ENCODE data around the gene CEACAM18.
"Not testable (repeated sequence)": the region's sequence is repeated elsewhere in the genome, so short reads cannot be mapped to it uniquely, and the experiment has no call there.

The CEACAM18 gene

GRCh38 chr19:51490676-51491075 lies 12.3 kb downstream of the CEACAM18 start:
- DNase-seq (ENCODE audit: low spot score) = no peak
- H3K27ac ChIP-seq (ENCODE audit: poor library complexity, severe bottlenecking) = no peak overlapping the region
- H3K9me3 ChIP-seq (ENCODE audit: severe bottlenecking) = no peaks in the 10 kb centered on the region
- no peak for ATAC-seq (ENCODE audit: low read depth)
- H3K4me1 ChIP-seq (ENCODE audit: insufficient read depth, poor library complexity, severe bottlenecking) = no peaks in the 10 kb centered on the region
- no peak for TF ChIP-seq CTCF (IDR thresholded peaks at IDR 0.05; ENCODE audit: poor library complexity, severe bottlenecking)
- no peak overlapping the region for H3K4me3 ChIP-seq (ENCODE audit: severe bottlenecking)
- H3K36me3 ChIP-seq (ENCODE audit: low read depth) = no peaks in the 10 kb centered on the region
- H3K27me3 ChIP-seq (ENCODE audit: insufficient read depth, poor library complexity, severe bottlenecking) = no peaks in the 10 kb centered on the region

GRCh38 chr19:51491586-51491985 lies 13.2 kb downstream of the CEACAM18 start:
- ATAC-seq (ENCODE audit: low read depth) (no peak), DNase-seq (ENCODE audit: low spot score) (no peak)
- Histone ChIP-seq H3K4me3 (ENCODE audit: severe bottlenecking) (no peak overlapping the region), H3K4me1 (ENCODE audit: insufficient read depth, poor library complexity, severe bottlenecking) (no peaks in the 10 kb centered on the region), H3K27me3 (ENCODE audit: insufficient read depth, poor library complexity, severe bottlenecking) (no peaks in the 10 kb centered on the region), H3K27ac (ENCODE audit: poor library complexity, severe bottlenecking) (no peak overlapping the region), H3K36me3 (ENCODE audit: low read depth) (no peaks in the 10 kb centered on the region), H3K9me3 (ENCODE audit: severe bottlenecking) (no peaks in the 10 kb centered on the region)
- TF ChIP-seq CTCF (IDR thresholded peaks at IDR 0.05; ENCODE audit: poor library complexity, severe bottlenecking) = no peak

DNA sequence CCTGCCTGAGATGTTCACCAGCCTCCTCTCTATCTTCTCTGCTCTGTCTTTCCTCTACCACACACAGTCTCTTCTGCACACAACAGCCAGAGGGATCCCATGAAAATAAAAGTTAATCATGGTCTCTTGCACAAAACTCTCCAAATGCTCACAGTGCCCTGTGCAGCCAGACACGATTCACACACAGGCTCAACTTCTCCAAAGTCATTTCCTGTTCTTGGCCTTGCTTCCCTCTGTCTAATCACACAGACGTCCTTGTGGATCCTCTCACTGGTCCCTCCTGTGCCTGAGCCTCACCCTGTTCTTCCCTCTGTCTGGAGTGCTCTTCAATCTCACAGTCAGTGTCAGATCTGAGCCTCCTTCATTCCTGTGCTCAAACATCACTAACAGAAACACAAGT lies 15.4 kb downstream of the CEACAM18 start:
- Histone ChIP-seq H3K4me1 (ENCODE audit: insufficient read depth, poor library complexity, severe bottlenecking) (no peaks in the 10 kb centered on the region), H3K27me3 (ENCODE audit: insufficient read depth, poor library complexity, severe bottlenecking) (no peaks in the 10 kb centered on the region), H3K9me3 (ENCODE audit: severe bottlenecking) (no peaks in the 10 kb centered on the region), H3K4me3 (ENCODE audit: severe bottlenecking) (no peak overlapping the region), H3K27ac (ENCODE audit: poor library complexity, severe bottlenecking) (no peak overlapping the region), H3K36me3 (ENCODE audit: low read depth) (no peaks in the 10 kb centered on the region)
- ATAC-seq (ENCODE audit: low read depth) = no peak
- no peak for DNase-seq (ENCODE audit: low spot score)
- TF ChIP-seq CTCF (IDR thresholded peaks at IDR 0.05; ENCODE audit: poor library complexity, severe bottlenecking) = no peak

DNA sequence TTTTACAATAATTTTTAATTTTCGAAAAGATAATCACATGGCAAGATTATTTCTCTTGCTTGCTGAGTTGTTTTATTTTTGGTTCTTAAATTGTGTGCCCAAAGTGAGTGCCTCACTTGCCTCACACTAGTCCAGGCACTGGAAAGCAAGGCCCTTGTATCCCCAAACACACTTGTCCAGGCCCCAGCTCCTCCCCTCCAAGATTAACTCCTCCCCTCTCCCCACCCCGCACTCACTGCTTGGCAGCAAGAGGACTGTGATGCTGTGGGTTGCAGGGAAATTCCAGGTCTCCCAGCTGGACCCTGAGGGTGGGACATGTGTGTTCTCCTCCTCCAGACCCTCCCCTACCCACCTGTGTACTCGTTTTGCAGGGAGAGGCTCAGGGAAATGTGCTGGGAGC lies 19.3 kb downstream of the CEACAM18 start:
- DNase-seq (ENCODE audit: low spot score) = no peak
- Histone ChIP-seq H3K4me1 (ENCODE audit: insufficient read depth, poor library complexity, severe bottlenecking) (no peaks in the 10 kb centered on the region), H3K27ac (ENCODE audit: poor library complexity, severe bottlenecking) (no peak overlapping the region), H3K4me3 (ENCODE audit: severe bottlenecking) (no peak overlapping the region), H3K27me3 (ENCODE audit: insufficient read depth, poor library complexity, severe bottlenecking) (no peaks in the 10 kb centered on the region), H3K36me3 (ENCODE audit: low read depth) (no peaks in the 10 kb centered on the region), H3K9me3 (ENCODE audit: severe bottlenecking) (no peaks in the 10 kb centered on the region)
- TF ChIP-seq CTCF (IDR thresholded peaks at IDR 0.05; ENCODE audit: poor library complexity, severe bottlenecking) = no peak
- ATAC-seq (ENCODE audit: low read depth) = no peak

DNA sequence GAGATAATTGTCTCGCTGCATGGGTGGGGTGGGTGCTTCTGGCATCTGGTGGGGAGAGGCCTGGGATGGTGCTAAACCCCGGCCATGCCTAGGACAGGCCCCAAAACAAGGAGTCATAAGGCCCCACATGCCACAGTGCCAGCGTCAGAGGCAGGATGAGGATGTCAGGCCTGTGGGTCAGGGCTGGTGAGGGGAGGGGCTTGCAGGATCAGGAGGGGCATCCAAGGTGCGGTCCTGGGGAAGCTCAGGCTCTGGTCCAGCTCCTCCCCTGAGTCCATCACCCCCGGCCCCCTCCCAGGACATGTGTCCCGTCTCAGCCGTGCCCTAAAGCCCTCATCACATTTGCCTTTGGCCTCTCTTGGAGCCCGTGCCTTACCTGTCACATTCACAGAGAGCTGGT lies 22.6 kb downstream of the CEACAM18 start:
- not testable (repeated sequence) for H3K36me3 ChIP-seq (ENCODE audit: low read depth); H3K27me3 ChIP-seq (ENCODE audit: insufficient read depth, poor library complexity, severe bottlenecking); H3K4me1 ChIP-seq (ENCODE audit: insufficient read depth, poor library complexity, severe bottlenecking); ATAC-seq (ENCODE audit: low read depth); DNase-seq (ENCODE audit: low spot score); H3K4me3 ChIP-seq (ENCODE audit: severe bottlenecking); H3K9me3 ChIP-seq (ENCODE audit: severe bottlenecking); H3K27ac ChIP-seq (ENCODE audit: poor library complexity, severe bottlenecking)

All from RWPE2 (cell line).